Measurements from ENCODE around the gene AVEN.

- TF ChIP-seq, protein P1, sequence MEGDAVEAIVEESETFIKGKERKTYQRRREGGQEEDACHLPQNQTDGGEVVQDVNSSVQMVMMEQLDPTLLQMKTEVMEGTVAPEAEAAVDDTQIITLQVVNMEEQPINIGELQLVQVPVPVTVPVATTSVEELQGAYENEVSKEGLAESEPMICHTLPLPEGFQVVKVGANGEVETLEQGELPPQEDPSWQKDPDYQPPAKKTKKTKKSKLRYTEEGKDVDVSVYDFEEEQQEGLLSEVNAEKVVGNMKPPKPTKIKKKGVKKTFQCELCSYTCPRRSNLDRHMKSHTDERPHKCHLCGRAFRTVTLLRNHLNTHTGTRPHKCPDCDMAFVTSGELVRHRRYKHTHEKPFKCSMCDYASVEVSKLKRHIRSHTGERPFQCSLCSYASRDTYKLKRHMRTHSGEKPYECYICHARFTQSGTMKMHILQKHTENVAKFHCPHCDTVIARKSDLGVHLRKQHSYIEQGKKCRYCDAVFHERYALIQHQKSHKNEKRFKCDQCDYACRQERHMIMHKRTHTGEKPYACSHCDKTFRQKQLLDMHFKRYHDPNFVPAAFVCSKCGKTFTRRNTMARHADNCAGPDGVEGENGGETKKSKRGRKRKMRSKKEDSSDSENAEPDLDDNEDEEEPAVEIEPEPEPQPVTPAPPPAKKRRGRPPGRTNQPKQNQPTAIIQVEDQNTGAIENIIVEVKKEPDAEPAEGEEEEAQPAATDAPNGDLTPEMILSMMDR (IDR thresholded peaks at IDR 0.05): no peak
- TF ChIP-seq REST (IDR thresholded peaks at IDR 0.05; ENCODE audit: low read depth, low read length) (no peak), ELF1 (IDR thresholded peaks at IDR 0.05) (no peak), MAX (IDR thresholded peaks at IDR 0.05; ENCODE audit: low read depth) (no peak), NFIC (IDR thresholded peaks at IDR 0.05; ENCODE audit: borderline replicate concordance) (no peak), EZH2phosphoT487 (IDR thresholded peaks at IDR 0.05; ENCODE audit: borderline replicate concordance, low read depth) (no peak), RXRA (IDR thresholded peaks at IDR 0.05; ENCODE audit: borderline replicate concordance, low read depth) (no peak), JUND (IDR thresholded peaks at IDR 0.05) (no peak), RCOR1 (IDR thresholded peaks at IDR 0.05; ENCODE audit: low read length) (no peak)
Observed at GRCh38 chr15:34059946-34060345, 20.9 kb upstream of the AVEN start.
